ENCODE data around the gene RGS6.

GRCh38 chr14:72512281-72512680 is 580.1 kb downstream of the RGS6 start:
- TF ChIP-seq CTCF (IDR thresholded peaks at IDR 0.05) (no peak), POLR2A (IDR thresholded peaks at IDR 0.05) (no peak)
